ENCODE measurements around the gene ANTXR2.

DNA sequence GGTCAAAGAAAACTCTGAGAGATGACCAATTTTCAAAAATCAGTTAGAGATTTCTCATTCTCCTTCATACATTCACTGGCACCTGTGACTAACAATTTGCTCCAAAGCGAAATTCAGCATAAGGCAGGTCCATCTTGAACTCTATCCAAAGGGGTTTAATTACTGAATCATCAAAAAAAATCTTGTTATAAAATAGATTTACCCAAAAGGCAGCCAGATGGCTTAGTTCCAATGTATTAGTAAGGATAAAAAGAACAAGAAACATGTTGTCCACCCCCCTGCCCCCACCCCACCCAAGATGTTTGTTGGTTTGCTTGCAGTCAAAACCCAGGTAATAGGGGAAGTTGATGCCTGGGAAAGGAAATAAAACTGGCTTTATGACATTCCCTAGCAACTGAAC, 200.3 kb downstream of the ANTXR2 start:
- no peak for TF ChIP-seq BACH1 (IDR thresholded peaks at IDR 0.05; ENCODE audit: low read length)
- TF ChIP-seq CBX8 (IDR thresholded peaks at IDR 0.05; ENCODE audit: borderline replicate concordance, low read depth, low read length) = no peak
- TF ChIP-seq, protein P1, sequence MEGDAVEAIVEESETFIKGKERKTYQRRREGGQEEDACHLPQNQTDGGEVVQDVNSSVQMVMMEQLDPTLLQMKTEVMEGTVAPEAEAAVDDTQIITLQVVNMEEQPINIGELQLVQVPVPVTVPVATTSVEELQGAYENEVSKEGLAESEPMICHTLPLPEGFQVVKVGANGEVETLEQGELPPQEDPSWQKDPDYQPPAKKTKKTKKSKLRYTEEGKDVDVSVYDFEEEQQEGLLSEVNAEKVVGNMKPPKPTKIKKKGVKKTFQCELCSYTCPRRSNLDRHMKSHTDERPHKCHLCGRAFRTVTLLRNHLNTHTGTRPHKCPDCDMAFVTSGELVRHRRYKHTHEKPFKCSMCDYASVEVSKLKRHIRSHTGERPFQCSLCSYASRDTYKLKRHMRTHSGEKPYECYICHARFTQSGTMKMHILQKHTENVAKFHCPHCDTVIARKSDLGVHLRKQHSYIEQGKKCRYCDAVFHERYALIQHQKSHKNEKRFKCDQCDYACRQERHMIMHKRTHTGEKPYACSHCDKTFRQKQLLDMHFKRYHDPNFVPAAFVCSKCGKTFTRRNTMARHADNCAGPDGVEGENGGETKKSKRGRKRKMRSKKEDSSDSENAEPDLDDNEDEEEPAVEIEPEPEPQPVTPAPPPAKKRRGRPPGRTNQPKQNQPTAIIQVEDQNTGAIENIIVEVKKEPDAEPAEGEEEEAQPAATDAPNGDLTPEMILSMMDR (IDR thresholded peaks at IDR 0.05; ENCODE audit: control extremely low read depth in 1 of 3, insufficient read depth in 1 of 3, low read depth in 1 of 3, low read length in 3 of 3) = no peak
- no peak for TF ChIP-seq POLR2A (IDR thresholded peaks at IDR 0.05; ENCODE audit: control extremely low read depth in 1 of 2, low read depth in 2 of 2, low read length in 2 of 2)
- TF ChIP-seq POLR2AphosphoS5 (IDR thresholded peaks at IDR 0.05; ENCODE audit: low read depth, low read length) = no peak
- no peak for TF ChIP-seq HDAC2 (IDR thresholded peaks at IDR 0.05; ENCODE audit: borderline replicate concordance in 1 of 2, low read depth in 2 of 2, low read length in 2 of 2)
- no peak for TF ChIP-seq SRF (IDR thresholded peaks at IDR 0.05; ENCODE audit: low read depth, low read length)
- TF ChIP-seq RXRA (IDR thresholded peaks at IDR 0.05; ENCODE audit: insufficient read depth, low read depth, low read length) = no peak
- TF ChIP-seq RAD21 (IDR thresholded peaks at IDR 0.05 in 1 of 2, conservative IDR thresholded peaks at IDR 0.05 in 1 of 2; ENCODE audit: low read depth in 2 of 2, low read length in 2 of 2) = no peak
- no peak for TF ChIP-seq SIX5 (IDR thresholded peaks at IDR 0.05; ENCODE audit: low read depth, low read length)

Measured in H1 (cell line).